Tibial artery (tissue), 4 donors: ENCODE data around the gene GALNT2.

Experiments used
- DNase-seq, 2 donors: peaks; one replicate each; pipeline ENCODE4 v3.0.0-alpha.2; 2019
- H3K27ac ChIP-seq, 2 donors: fragments of 200-600 bp; sonication (generic) in 1 of 2; 1 replicate in 1 of 2; 2 replicates in 1 of 2; pipeline ENCODE4 v1.5.1; 2018 to 2019; ENCODE audit warnings: mild to moderate bottlenecking in 1 of 2
- H3K27me3 ChIP-seq, 2 donors: fragments of 200-600 bp; sonication (generic) in 1 of 2; one replicate each; pipeline versions ENCODE4 v1.5.1 to v1.6.0; 2016 to 2019
- H3K36me3 ChIP-seq, 3 donors: fragments of 200-600 bp; sonication (generic) in 2 of 3; one replicate each; pipeline ENCODE4 v1.5.1; 2016 to 2019; ENCODE audit warnings: mild to moderate bottlenecking in 2 of 3
- H3K4me1 ChIP-seq, 4 donors: fragments of 200-600 bp; sonication (generic) in 2 of 4; 1 replicate in 3 of 4; 2 replicates in 1 of 4; pipeline ENCODE4 v1.5.1; 2016 to 2019
- H3K4me3 ChIP-seq, 2 donors: fragments of 200-600 bp; sonication (generic) in 1 of 2; 1 replicate in 1 of 2; 2 replicates in 1 of 2; pipeline ENCODE4 v1.5.1; 2018 to 2019; ENCODE audit warnings: mild to moderate bottlenecking in 2 of 2
- H3K9me3 ChIP-seq, 3 donors: fragments of 200-600 bp; sonication (generic) in 1 of 3; one replicate each; pipeline ENCODE4 v1.5.1; 2016 to 2019
- intact Hi-C: fragments of 100-400 bp; cut with DNase I; formaldehyde crosslinking; loops from one replicate; pipeline ENCODE4 v1.15.0; 2023; ENCODE audit warnings: low total_unique reads
- TF ChIP-seq, protein P1 (sequence below), 2 experiments: fragments of 200-600 bp in 1 of 2; fragments of 450-650 bp in 1 of 2; IDR thresholded peaks; one replicate each; pipeline ENCODE4 v1.5.1; 2017 to 2019; ENCODE audit warnings: antibody characterized with exemption in 2 of 2, mild to moderate bottlenecking in 1 of 2, moderate library complexity in 1 of 2

The GALNT2 gene

DNA sequence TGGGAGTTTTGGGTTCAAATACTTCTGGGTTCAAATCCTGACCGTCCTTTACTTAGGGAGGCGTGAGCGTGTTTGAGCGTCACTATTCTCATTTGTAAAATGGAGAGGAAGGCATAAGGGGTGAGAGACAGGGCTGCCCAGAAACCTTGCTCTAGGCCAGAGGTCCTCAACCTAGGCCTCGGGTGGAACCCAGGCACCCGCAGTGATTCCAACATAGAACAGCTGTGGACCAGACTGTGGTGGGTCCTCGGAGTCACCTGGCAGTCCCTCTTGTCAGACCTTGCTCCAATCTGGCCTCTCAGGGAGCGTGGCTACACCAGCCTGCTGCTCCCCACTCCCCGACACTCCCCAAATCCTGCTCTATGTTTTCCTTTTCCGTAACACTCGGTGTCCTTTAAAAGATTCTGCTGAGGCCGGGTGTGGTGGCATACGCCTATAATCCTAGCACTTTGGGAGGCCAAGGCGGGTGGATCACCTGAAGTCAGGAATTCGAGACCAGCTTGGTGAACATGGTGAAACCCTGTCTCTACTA, 242.7 kb downstream of the GALNT2 start:
- H3K27me3 ChIP-seq, result peaks cover 0 to 3% of the 10 kb centered on the region in 2 donors
- H3K4me1 ChIP-seq, result peaks cover 0 to 3% (median 0%) of the 10 kb centered on the region in 4 donors
- TF ChIP-seq, protein P1, sequence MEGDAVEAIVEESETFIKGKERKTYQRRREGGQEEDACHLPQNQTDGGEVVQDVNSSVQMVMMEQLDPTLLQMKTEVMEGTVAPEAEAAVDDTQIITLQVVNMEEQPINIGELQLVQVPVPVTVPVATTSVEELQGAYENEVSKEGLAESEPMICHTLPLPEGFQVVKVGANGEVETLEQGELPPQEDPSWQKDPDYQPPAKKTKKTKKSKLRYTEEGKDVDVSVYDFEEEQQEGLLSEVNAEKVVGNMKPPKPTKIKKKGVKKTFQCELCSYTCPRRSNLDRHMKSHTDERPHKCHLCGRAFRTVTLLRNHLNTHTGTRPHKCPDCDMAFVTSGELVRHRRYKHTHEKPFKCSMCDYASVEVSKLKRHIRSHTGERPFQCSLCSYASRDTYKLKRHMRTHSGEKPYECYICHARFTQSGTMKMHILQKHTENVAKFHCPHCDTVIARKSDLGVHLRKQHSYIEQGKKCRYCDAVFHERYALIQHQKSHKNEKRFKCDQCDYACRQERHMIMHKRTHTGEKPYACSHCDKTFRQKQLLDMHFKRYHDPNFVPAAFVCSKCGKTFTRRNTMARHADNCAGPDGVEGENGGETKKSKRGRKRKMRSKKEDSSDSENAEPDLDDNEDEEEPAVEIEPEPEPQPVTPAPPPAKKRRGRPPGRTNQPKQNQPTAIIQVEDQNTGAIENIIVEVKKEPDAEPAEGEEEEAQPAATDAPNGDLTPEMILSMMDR (IDR thresholded peaks at IDR 0.05), result no peak
- DNase-seq, result no peak
- H3K36me3 ChIP-seq, result no peaks in the 10 kb centered on the region
- H3K9me3 ChIP-seq, result no peaks in the 10 kb centered on the region
- no peak overlapping the region for H3K27ac ChIP-seq
- intact Hi-C loops, result loop anchor here (2.0 to 10.0 kb wide), 2 partner anchors 105 to 649 kb away; no protein-coding TSS in a partner anchor
- H3K4me3 ChIP-seq, result no peak overlapping the region

- intact Hi-C loops, result loop anchor here (2.0 kb wide), 1 partner anchor 650 kb away; no protein-coding TSS in a partner anchor
- Histone ChIP-seq H3K4me1 (peaks cover 0 to 3% (median 0%) of the 10 kb centered on the region in 4 donors), H3K4me3 (no peak overlapping the region), H3K9me3 (no peaks in the 10 kb centered on the region), H3K36me3 (no peaks in the 10 kb centered on the region), H3K27me3 (peaks cover 0 to 3% of the 10 kb centered on the region in 2 donors), H3K27ac (no peak overlapping the region)
- peak; percentile 81 to 83 for DNase-seq
- TF ChIP-seq, protein P1 (IDR thresholded peaks at IDR 0.05), result peak; percentile 87 to 93
These were observed 243.5 kb downstream of the GALNT2 start for GRCh38 chr1:230310381-230311163.

DNA sequence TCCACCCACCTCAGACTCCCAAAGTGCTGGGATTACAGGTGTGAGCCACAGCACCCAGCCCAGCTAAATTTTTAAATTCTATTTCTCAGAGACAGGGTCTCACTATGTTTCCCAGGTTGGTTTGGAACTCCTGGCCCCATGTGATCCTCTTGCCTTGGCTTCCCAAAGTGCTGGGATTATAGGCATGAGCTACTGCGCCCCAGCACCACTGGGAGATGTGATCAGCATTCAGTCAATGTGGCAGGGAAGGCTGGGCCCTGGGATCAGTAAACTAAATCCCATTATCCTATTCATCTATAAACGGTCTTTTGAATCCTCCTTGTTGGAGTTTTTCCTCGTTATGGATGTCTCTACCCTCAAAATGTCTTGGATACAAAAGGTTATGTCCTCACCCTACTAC, 245.6 kb downstream of the GALNT2 start:
- Histone ChIP-seq H3K9me3 (no peaks in the 10 kb centered on the region), H3K4me3 (no peak overlapping the region), H3K27ac (no peak overlapping the region), H3K4me1 (peaks cover 0 to 3% (median 0%) of the 10 kb centered on the region in 4 donors), H3K36me3 (no peaks in the 10 kb centered on the region), H3K27me3 (peaks cover 0 to 3% of the 10 kb centered on the region in 2 donors)
- no peak for DNase-seq
- TF ChIP-seq, protein P1 (IDR thresholded peaks at IDR 0.05), result no peak
- intact Hi-C loops, result no loop called here

DNA sequence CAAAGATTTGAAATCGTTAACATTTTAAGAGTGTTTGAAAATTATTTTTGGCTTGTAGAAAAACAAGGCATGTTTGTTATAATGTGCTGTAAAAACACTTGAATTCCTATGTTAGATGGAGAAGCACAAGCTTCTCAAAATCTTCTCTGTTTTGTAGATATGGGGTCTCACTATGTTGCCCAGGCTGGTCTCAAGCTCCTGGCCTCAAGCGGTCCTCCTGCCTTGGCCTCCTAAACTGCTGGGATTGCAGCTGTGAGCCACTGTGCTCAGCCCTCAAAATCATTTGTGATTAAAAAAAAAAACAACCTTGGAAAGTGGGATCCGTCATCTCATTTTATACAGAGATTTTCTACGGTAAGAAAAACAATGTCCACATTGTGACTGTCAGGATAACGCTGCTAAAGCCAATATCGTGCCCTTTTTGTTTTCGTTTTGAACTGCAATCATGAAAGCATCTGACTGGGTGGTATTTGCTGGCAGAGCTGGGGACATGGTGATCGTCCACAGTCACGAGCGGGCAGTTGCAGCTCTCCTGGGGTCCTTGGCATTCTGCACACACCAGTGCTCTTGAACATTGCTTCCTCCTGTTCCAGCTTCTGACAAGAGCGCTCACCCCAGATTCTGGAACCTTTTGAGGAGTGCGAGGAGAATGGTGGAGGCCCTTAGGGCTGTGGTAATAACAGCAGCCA, 246.6 kb downstream of the GALNT2 start:
- H3K27ac ChIP-seq, result no peak overlapping the region
- H3K36me3 ChIP-seq, result no peaks in the 10 kb centered on the region

GRCh38 chr1:230314142-230314470, 247.1 kb downstream of the GALNT2 start:
- Histone ChIP-seq H3K9me3 (no peaks in the 10 kb centered on the region), H3K27ac (no peak overlapping the region), H3K36me3 (no peaks in the 10 kb centered on the region), H3K4me1 (no peaks in the 10 kb centered on the region), H3K27me3 (peaks cover 0 to 3% of the 10 kb centered on the region in 2 donors), H3K4me3 (no peak overlapping the region)
- intact Hi-C loops, result no loop called here
- no peak for DNase-seq
- TF ChIP-seq, protein P1 (IDR thresholded peaks at IDR 0.05), result no peak

More for the DNA sequence above, 246.6 kb downstream of the GALNT2 start:
- no peak overlapping the region for H3K4me3 ChIP-seq
- intact Hi-C loops, result no loop called here
- no peaks in the 10 kb centered on the region for H3K9me3 ChIP-seq
- DNase-seq, result no peak
- peaks cover 0 to 3% of the 10 kb centered on the region in 2 donors for H3K27me3 ChIP-seq
- no peaks in the 10 kb centered on the region for H3K4me1 ChIP-seq
- TF ChIP-seq, protein P1 (IDR thresholded peaks at IDR 0.05), result no peak
